GM21529 (cell line): ENCODE data around the gene CCDC175.

ENCODE experiments used
- ATAC-seq: cut with Tn5 transposase; IDR thresholded peaks from one replicate; pipeline ENCODE4 v1.9.1; 2021; ENCODE audit not compliant: unreplicated experiment

The CCDC175 gene

GRCh38 chr14:59576332-59577294, at the start of gene CCDC175:
TSS of gene CCDC175 (minus strand) at chr14:59576812. CDS start at chr14:59576775, 37 bp downstream.
- ATAC-seq, result peak; percentile 97

DNA sequence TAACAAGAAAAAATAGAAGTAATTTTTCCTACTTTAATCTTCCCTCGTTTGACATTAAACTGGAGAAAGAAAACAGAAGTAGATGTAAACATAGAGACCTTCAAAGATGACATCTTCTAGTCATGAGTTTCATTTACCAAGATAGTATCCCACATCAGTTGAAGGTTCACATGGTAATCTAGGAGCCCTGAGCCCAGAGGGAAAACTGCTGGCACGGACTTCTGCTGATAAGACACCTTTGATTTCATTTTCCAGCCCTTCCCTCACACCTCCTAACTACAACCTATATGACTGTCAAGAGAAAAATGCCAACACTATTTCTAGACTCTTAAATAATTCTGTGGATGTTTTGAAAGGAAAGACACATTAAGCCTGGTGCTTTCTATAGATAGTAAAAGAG, 46.0 kb upstream of the CCDC175 start:
- ATAC-seq, result no peak

DNA sequence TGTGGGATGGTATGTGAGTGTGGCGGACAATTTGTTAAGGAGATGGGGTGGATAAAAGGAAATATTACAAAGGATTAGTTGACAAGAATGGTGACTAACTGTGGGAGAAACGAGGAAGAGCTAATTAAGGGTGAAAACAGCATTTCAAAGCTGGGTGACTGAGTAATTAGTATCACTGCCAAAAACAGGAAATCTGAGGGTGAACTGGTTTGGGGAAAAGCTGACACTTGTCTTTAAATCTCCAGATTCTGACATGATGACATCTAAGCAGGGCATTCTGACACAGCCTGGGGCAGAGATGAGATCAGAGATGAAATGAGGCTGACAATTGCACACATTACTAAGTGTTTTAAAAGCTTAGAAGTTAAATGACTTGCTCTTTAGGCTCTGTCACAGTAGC, 42.4 kb upstream of the CCDC175 start:
- no peak for ATAC-seq

DNA sequence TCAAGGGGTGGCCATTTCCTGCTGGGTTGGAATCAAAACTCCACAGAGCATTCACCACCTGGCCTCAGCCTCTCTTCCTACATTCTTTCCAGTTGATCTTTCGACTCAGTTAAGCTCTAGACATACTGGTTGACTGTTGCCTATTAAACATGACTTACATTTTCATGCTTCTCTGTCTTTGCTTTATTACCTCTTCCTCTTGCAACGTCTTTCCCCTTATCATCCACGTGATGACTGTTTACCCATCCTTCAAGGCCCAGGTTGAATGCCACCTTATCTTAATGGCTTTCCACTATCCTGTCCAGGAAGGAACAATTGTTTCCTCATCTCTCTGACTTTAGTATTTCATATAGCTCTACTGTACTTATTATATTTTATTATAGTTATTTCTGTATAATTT, 24.4 kb upstream of the CCDC175 start:
- ATAC-seq, result no peak

GRCh38 chr14:59600211-59600945, 23.8 kb upstream of the CCDC175 start:
- ATAC-seq, result no peak

GRCh38 chr14:59595071-59595470, 18.5 kb upstream of the CCDC175 start:
- no peak for ATAC-seq

DNA sequence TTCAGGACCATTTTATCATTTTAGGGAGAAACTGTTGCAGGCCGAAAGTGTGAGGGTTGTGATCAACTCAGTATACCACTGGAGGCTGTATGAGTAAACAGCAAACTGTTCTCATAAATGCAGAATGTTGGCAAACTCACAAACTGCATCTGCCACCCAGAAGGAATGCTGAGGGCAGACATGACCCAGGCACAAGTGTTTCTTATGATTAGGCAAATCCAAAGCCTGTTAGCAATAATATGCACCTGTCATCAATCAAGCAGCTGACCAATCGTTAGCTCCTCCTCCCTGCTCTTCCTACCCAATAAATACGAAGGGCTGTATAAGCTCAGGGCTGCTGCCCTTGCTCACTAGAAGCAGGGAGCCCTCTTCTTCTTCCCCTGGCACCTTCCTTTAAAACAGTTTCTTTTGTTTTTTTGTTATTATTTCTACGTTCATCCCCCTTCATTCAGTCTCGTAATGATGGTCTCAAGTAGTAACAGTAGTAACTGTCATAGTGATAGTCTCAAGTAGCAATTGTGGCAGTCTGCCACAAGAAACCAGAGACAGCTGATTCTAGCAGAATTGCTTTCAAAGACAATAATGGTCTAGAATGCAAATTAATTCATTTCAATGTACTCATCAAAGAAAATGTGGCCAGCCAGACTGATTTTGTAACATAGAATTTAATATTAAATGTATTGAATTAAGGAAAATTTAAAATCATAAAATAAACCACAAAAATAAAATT, 15.2 kb upstream of the CCDC175 start:
- ATAC-seq, result no peak

DNA sequence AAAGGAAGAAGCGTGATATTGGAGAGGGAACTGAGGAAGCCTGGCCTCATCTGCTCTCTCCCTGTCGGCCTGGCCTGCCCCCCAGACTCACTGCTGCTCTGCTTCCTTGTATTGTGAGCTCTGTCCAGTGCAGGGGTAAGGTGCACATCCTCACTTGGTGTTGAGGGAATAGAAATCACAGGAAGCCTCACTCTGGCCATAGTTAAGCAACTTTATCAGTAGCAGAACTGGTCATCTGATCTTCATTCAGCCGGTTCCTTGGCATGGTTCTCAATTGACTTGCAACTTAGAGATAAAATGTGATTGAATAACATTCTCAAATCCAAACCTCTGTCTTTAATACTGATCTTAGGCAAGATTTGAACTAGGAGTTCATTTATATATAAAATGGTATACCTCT, 11.5 kb upstream of the CCDC175 start:
- no peak for ATAC-seq

DNA sequence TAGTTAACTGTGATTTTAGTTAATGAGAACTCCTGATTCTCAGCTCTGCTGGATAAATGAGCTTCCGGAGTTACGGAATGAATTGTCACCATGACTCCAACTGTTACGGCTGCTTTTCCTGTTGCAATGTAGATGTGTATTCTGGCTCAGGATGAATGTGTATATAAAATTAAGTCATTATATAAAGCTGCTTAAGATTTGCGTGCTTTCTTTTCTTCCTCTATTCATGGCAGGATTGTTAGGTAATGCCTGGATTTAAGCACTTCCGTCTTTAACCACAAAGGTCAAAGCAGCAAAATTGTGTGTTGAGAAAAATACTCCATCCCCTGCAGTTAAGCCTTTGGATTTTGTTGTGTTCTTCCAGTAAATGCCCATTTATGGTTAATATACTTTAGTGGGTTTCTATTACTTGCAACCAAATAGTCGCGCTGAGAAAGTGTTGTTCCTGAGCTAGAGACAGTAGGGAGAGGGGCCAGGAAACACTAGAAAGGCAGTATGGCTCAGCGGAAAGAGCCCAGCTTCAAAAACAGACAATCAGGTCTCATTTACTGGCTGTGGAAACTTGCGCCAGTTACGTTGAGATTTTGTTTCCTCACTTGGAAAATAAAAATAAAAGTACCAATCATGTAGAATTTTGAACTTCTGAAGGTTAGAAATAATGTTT, 9.4 kb upstream of the CCDC175 start:
- no peak for ATAC-seq

DNA sequence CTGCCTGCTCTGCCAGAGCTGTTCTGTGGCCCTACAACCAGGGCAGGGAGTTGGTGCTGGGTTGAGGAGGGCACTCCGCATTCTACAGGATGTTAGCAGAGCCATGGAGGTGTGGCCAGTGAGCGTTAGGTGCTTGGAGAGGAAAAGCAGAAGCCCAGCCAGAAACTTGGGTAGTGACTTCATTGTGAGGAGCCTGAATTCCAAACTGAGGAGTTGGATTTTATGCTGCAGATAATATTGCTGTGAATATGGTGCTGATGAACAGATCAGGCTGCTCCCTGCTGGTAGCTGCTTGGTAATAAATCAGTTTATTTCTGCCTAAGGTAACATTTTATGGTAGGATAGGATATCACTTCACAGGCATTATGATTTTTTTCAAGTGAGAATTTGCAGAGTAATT, 7.1 kb upstream of the CCDC175 start:
- no peak for ATAC-seq

DNA sequence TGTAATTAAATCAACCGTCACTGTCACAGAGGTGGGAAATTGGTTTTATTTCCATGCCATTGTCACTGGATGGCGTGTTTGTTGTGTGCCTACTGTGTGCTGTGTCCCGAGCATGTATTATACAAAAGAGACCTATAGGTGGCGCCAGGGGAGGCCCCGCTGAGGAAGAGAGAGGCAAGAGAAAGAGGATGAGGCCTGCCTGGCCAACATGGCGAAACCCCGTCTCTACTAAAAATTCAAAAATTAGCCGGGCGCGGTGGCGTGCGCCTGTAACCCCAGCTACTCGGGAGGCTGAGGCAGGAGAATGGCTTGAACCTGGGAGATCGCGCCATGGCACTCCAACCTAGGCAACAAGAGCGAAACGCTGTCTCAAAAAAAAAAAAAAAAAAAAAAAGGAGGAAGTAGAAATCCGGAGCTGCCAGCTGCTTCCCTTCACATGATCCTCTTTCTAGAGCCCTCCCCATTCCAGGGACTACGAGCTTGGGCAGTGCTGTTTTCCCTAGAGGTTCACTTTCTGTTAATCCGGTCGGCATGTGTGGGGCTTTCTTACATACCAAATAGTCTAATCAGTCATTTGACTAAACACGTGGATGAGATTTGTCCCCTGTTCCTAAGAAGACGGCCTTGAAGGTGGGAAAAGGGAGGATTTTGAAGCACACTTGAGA, 6.4 kb upstream of the CCDC175 start:
- no peak for ATAC-seq

DNA sequence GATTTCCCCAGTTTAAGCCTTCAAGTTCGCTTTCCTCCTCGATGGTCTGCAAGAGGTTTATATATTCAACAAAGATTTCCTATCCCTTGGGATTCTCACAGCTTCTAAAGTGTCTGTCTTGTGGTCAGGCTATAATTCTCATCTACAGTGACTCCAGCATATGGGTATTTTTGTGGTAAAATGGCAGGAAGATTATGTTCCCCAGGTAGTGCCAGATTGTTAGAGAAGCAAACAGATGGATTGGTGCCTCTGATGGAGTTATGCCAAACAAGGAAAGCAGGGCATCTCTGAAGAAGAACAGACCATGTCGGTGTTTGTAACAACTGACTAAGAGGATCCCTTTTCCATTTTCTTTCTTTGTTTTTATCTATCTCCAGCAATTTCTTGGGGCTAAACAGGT, 5.5 kb upstream of the CCDC175 start:
- no peak for ATAC-seq

DNA sequence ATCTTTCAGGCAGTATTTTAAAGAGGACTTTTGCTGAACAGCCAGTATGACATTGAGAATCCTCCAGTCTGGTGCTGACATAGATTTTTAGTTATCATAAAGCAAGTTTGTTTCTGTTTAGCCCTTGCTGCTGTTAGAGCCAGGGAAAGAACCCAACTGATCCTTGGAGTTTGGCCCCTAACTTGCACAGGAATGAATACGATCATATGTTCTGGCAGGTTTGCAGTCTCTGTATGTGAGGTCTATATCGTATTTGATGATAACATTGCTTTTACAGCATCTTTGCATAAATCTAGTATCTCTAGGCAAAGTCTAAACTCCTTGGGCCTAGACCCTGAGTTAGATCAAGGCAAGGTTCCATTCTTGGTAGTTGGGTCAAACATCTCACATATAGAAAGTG, 4.3 kb upstream of the CCDC175 start:
- ATAC-seq, result no peak

DNA sequence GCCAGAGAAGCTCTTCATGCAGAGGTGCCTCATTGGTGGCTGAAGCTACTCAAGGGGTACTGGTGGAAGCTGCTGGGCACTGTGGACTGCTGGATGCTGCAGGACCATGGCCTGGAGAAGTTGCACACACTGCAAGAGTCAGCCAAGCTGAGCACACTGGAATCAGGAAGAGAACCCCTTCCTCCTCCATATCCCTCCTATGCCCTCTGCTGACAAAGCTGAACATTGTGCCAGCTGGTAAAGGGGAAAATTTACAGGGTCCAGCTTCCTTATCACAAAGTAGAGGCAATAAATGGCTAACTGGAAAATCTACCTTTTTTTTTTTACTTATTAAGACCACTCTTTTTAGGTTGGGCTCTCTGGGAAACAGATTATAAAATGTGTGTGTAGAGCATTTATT, 6.5 kb downstream of the CCDC175 start:
- no peak for ATAC-seq

DNA sequence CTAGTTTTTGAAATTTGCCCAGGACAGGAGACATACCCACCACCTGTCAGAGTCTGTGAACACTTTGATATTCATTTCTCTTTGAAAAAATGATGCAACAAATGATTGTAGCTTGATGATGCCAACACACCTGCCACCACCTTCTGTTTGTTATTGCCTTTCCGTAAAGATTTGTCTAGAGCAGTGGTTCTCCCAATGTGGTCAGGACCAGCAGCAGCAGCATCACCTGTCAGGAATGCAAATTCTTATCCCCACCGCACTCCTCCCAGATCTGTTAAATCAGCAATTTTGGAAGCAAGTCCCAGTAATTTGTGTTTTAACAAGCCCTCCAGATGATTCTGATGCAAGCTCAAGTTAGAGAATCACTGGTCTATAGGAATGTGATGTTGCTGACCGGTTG, 9.9 kb downstream of the CCDC175 start:
- no peak for ATAC-seq

GRCh38 chr14:59566296-59566695, 10.3 kb downstream of the CCDC175 start:
- ATAC-seq, result no peak

GRCh38 chr14:59565087-59565486, 11.5 kb downstream of the CCDC175 start:
- ATAC-seq, result no peak

- no peak for ATAC-seq
These were observed 12.2 kb downstream of the CCDC175 start for GRCh38 chr14:59564366-59564765.

DNA sequence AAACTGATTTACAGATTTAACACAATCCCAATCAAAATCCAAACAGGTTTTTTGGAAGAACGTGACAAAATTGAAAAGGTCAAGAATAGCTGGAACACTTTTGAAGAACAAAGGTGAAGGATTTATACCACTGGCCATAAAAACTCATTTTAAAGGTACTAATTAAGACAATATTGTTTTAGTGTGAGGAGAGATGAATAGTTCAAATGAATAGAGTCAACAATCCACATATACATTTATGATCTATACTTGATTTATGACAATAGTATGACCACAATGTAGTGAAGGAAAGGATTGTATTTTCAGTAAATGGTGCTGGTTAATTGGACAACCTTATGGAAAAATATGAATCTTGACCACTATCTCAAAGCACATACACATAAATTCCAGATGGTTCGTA, 29.3 kb downstream of the CCDC175 start:
- no peak for ATAC-seq

DNA sequence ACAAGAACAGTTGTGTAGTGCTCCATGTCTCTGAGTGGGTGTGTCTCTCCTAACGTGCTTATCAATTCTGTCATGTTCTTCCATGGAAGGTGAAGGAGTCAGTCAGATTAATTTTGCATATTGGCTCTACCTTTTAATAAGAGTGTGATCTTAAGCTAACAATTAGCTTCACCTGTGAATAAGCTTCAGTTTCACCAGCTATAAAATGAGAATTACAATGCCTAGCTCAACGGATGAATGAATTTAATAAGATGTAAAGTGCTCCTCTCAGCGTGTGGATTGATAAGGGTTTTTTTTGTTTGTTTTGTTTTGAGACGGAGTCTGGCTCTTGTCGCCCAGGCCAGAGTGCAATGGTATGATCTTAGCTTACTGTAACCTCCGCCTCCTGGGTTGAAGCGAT, 32.7 kb downstream of the CCDC175 start:
- no peak for ATAC-seq
